HEK293T (cell line): ENCODE measurements around the gene SLC9A9.
"Not testable (repeated sequence)": the region's sequence is repeated elsewhere in the genome, so short reads cannot be mapped to it uniquely, and the experiment has no call there.

Experiments
- CTCF ChIA-PET: fragments of 350-600 bp; formaldehyde crosslinking; extraction: SDS; loops from one replicate; lab custom pipeline; 2021; ENCODE audit warnings: antibody characterized with exemption, inconsistent platforms; lab: Yijun Ruan, JAX
- POLR2A ChIA-PET: fragments of 350-600 bp; formaldehyde crosslinking; extraction: SDS; loops from one replicate; lab custom pipeline; 2020; ENCODE audit warnings: antibody characterized with exemption, inconsistent platforms; lab: Yijun Ruan, JAX
- DNase-seq: peaks from one replicate; pipeline ENCODE4 v3.0.0; 2012; ENCODE audit warnings: mixed read lengths; ENCODE audit errors: extremely low spot score
- ARNT ChIP-seq: fragments of 450-650 bp; IDR thresholded peaks from 2 replicates; pipeline ENCODE4 v1.6.1; 2017; ENCODE audit warnings: mild to moderate bottlenecking
- BHLHE40 ChIP-seq: fragments of 450-650 bp; IDR thresholded peaks from 2 replicates; pipeline ENCODE4 v1.6.1; 2016; ENCODE audit warnings: mild to moderate bottlenecking, moderate library complexity, borderline replicate concordance
- CTBP1 ChIP-seq: fragments of 450-650 bp; IDR thresholded peaks from 2 replicates; pipeline ENCODE4 v1.6.1; 2016; ENCODE audit warnings: borderline replicate concordance
- ELF4 ChIP-seq: fragments of 450-650 bp; IDR thresholded peaks from 2 replicates; pipeline ENCODE4 v1.6.1; 2017; ENCODE audit warnings: antibody characterized with exemption
- FOXA1 ChIP-seq: fragments of 450-650 bp; IDR thresholded peaks from 2 replicates; pipeline ENCODE4 v1.6.1; 2016; ENCODE audit warnings: mild to moderate bottlenecking
- FOXK2 ChIP-seq: fragments of 450-650 bp; IDR thresholded peaks from 2 replicates; pipeline ENCODE4 v1.6.1; 2016; ENCODE audit warnings: mild to moderate bottlenecking
- FOXM1 ChIP-seq: fragments of 450-650 bp; IDR thresholded peaks from 2 replicates; pipeline ENCODE4 v1.6.1; 2017; ENCODE audit warnings: mild to moderate bottlenecking, borderline replicate concordance
- HDGF ChIP-seq: fragments of 450-650 bp; IDR thresholded peaks from 2 replicates; pipeline ENCODE4 v1.6.1; 2017; ENCODE audit warnings: antibody characterized with exemption, borderline replicate concordance
- L3MBTL2 ChIP-seq: fragments of 450-650 bp; conservative IDR thresholded peaks from 2 replicates; pipeline ENCODE4 v1.6.1; 2016; ENCODE audit warnings: mild to moderate bottlenecking
- LEF1 ChIP-seq: fragments of 450-650 bp; IDR thresholded peaks from 2 replicates; pipeline ENCODE4 v1.6.1; 2017; ENCODE audit warnings: mild to moderate bottlenecking, borderline replicate concordance
- NFRKB ChIP-seq: fragments of 450-650 bp; IDR thresholded peaks from 2 replicates; pipeline ENCODE4 v1.6.1; 2016; ENCODE audit warnings: mild to moderate bottlenecking, moderate library complexity
- SP1 ChIP-seq: fragments of 450-650 bp; IDR thresholded peaks from 2 replicates; pipeline ENCODE4 v1.6.1; 2017
- SUZ12 ChIP-seq: fragments of 450-650 bp; IDR thresholded peaks from 2 replicates; pipeline ENCODE4 v1.6.1; 2016; ENCODE audit warnings: mild to moderate bottlenecking
- TARDBP ChIP-seq: fragments of 450-650 bp; IDR thresholded peaks from 2 replicates; pipeline ENCODE4 v1.6.1; 2016
- ZNF384 ChIP-seq: fragments of 450-650 bp; IDR thresholded peaks from 2 replicates; pipeline ENCODE4 v1.6.1; 2016
- TF ChIP-seq, protein P1 (sequence below): fragments of 450-650 bp; IDR thresholded peaks from 2 replicates; pipeline ENCODE4 v1.6.1; 2016

The SLC9A9 gene

DNA sequence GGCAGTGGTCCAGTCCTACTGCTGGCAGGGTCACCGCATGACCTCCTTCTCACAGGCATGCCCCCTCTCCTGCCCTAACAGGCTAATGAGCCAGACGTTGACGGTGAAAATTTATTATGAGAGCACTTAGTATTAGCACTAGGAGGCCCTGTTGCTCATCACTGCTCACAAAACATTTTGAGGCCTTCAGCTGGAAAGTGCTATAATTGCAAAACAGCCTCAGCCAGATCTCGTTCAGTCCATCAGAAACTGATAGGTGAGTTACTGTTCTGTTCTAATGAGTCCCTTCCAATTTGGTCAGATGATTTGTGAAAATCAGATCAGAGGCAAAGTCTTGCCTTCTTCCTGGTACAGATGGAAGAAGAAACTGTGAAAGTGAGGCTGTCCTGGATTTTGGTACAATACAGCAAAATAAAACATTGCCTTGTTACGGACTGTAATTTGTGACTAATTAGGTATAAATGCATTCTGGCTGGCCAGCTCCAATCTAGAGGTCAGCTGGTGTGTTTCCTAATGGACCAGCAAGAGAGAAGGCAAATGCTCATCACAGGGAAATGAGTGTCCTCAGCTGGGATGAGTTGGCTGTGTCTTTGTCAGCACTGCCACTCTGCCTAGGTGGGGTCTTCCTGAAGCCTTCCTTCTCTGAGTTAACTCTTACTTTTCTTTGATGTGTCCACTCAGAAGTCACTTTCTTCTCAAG is 411.9 kb downstream of the SLC9A9 start:
- TF ChIP-seq SP1 (no peak), FOXM1 (no peak), TARDBP (no peak), FOXA1 (no peak), NFRKB (no peak), ARNT (no peak), HDGF (no peak), CTBP1 (no peak), ELF4 (no peak), FOXK2 (no peak), BHLHE40 (no peak), SUZ12 (no peak), ZNF384 (no peak)
- TF ChIP-seq, protein P1, sequence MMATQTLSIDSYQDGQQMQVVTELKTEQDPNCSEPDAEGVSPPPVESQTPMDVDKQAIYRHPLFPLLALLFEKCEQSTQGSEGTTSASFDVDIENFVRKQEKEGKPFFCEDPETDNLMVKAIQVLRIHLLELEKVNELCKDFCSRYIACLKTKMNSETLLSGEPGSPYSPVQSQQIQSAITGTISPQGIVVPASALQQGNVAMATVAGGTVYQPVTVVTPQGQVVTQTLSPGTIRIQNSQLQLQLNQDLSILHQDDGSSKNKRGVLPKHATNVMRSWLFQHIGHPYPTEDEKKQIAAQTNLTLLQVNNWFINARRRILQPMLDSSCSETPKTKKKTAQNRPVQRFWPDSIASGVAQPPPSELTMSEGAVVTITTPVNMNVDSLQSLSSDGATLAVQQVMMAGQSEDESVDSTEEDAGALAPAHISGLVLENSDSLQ = no peak
- ChIA-PET CTCF (no interaction called here), POLR2A (no interaction called here)
- no peak for DNase-seq

DNA sequence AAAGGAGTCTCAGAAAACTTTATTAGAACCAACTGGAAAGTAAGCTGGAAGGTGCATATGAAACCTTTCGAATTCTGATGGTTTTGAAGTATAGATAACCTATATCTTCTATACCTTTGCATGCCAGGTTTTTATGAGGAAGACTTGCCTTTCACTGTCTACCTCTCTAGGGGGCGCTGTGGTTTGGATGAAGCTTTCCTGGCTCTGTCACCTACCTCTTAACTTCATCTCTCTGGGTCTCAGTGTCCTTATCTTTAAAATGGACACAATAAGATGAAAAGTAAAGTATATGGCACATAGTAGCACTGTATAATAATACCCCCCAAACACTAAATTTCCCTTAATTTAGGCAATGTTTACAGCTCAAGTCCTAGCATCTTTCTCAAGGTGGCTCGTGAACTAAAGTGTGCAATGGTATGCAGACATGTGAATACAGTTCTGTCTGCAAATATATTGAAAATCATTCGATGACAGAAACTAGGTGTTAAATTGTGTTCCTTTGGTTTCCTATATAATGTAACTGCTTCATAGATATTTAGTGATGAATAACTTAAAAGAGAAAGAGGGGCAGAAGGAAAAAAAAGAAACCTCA is 414.4 kb downstream of the SLC9A9 start:
- POLR2A ChIA-PET = no interaction called here
- TF ChIP-seq ZNF384 (no peak), ELF4 (no peak), LEF1 (no peak)
- CTCF ChIA-PET = interaction anchor here (0.6 to 1.0 kb wide), 2 partner anchors 14 to 956 kb away, joined by 3 to 4 read pairs; no protein-coding TSS in a partner anchor
- peak; percentile 25 for DNase-seq

DNA sequence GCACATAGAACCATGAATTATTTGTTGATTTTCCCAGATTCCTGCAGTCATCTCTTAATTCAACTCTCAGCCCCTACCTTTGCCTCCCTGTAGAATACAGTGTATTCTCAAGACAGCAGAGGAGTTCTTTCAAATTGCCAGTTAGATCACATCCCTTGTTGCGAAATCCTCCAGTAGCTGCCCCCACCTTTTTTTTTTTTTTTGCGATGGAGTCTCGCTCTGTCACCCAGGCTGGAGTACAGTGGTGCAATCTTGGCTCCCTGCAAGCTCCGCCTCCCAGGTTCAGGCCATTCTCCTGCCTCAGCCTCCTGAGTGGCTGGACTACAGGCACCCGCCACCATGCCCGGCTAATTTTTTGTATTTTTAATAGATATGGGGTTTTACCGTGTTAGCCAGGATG is 417.0 kb downstream of the SLC9A9 start:
- CTCF ChIA-PET, DNase-seq, POLR2A ChIA-PET: not testable (repeated sequence)

DNA sequence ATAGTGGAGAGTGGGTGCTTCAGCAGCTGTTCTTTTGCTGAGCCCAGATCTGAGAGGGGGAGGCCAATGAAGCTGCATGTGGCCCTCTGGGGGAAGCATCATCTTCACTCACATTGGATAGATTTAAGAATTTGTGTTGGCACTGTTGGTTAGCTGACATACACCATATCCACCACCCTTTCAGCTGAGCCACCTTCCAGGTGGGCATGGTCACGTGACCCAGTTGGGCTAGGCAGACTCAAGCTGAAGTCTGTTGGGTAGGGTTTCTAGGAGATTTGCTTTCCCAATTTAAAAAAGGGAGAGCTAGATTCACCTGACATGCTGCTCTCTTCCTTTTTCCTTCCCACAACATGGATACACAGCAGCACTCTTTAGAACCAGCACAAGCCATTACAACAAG is 417.7 kb downstream of the SLC9A9 start:
- TF ChIP-seq FOXA1 = no peak
- no peak for TF ChIP-seq TARDBP
- no peak for TF ChIP-seq L3MBTL2
- TF ChIP-seq SUZ12 = no peak
- no peak for TF ChIP-seq BHLHE40
- TF ChIP-seq FOXK2 = no peak
- TF ChIP-seq CTBP1 = no peak
- TF ChIP-seq SP1 = no peak
- TF ChIP-seq FOXM1 = no peak
- TF ChIP-seq ZNF384 = no peak
- ChIA-PET POLR2A (no interaction called here), CTCF (no interaction called here)
- DNase-seq = no peak

DNA sequence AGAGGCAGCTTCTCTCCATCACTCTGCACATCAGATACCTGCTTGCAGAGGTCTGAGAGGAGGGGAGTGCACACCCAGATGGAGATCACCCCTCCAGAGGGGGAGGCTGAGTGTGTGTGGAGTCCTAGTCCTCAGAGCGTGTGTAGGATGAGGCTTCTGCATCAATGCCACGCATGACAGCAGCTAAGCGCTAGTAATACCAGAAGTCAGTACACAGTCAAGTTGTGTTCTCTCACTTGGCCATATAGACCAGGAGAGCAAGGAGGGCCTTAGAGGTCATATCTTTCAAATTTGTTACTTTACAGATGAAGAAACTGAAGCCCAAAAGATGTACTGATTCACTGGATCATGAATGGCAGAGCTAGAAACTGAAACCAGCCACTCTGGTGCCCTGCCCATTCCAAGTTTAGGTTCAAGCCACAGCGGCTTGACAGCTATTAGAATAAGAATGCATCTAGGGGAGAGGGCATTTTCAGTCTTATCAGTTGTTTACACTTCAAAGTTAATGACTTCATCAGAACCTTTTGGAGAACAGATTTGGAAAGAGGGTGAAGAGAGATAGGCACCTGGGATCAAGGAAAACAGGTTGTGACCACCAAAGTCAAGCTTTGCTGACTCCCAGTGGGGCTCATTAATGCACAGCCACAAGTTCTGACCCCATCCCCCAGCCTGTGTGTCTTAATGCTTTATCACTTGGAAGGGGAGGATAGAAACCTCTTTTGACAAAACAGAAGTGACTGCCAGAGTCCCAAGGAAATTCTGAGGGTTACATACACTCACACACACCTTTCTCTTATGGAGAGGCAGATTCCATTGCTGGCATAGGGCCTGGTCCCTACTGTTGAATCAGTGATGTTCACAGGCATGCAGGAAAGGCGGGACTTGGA is 418.4 kb downstream of the SLC9A9 start:
- ChIA-PET CTCF (no interaction called here), POLR2A (no interaction called here)
- TF ChIP-seq, protein P1 = no peak
- TF ChIP-seq NFRKB = no peak
- TF ChIP-seq BHLHE40 = no peak
- no peak for TF ChIP-seq ARNT
- no peak for TF ChIP-seq TARDBP
- TF ChIP-seq ZNF384 = no peak
- no peak for TF ChIP-seq SUZ12
- TF ChIP-seq FOXA1 = no peak
- TF ChIP-seq HDGF = no peak
- no peak for TF ChIP-seq L3MBTL2
- TF ChIP-seq SP1 = no peak
- no peak for DNase-seq

DNA sequence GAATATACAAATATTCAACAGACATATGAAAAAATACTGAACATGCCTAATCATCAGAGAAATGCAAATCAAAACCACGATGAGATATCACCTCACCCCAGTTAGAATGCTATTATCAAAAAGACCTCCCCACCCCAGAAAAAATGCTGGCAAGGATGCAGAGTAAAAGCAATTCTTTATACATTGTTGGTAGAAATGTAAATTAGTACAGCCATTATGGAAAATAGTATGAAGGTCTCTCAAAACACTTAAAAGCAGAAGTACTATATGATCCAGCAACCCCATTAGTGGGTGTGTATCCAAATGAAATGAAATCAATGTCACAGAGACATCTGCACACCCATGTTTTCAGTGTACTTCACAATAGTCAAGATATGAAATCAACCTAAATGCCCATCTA is 420.0 kb downstream of the SLC9A9 start:
- no peak for DNase-seq
- CTCF ChIA-PET = no interaction called here
- TF ChIP-seq CTBP1 (no peak), FOXM1 (no peak), TARDBP (no peak), NFRKB (no peak), ARNT (no peak), LEF1 (no peak), HDGF (no peak)
- POLR2A ChIA-PET = no interaction called here

DNA sequence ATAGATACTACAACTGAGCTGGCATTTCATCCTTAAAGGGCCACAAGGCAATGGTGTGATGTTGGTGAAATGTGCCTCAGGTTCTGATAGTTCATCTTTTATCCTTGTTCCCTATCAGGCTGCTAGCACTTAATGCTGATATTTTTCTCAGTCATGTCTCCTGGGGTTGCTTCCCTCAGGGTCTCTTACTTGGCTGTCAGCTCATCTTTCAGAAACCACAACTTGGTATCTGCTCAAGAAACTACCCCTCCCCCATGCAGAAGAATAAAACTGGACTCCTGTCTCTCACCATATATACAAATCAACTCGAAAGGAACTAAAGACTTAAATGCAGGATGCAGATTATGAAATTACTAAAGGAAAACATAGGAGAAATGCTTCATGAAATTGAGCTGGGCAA is 420.6 kb downstream of the SLC9A9 start:
- POLR2A ChIA-PET = no interaction called here
- DNase-seq = no peak
- CTCF ChIA-PET = no interaction called here
- TF ChIP-seq CTBP1 = no peak
- no peak for TF ChIP-seq NFRKB
- no peak for TF ChIP-seq FOXM1
- TF ChIP-seq LEF1 = no peak
- no peak for TF ChIP-seq BHLHE40
- no peak for TF ChIP-seq TARDBP
- TF ChIP-seq FOXK2 = no peak
- no peak for TF ChIP-seq ELF4
- TF ChIP-seq FOXA1 = no peak
- TF ChIP-seq, protein P1 = no peak
- no peak for TF ChIP-seq L3MBTL2
- no peak for TF ChIP-seq SP1
- no peak for TF ChIP-seq HDGF
- TF ChIP-seq SUZ12 = no peak
